Neural cell (in vitro differentiated cells): ENCODE measurements around the gene RAD51B.

Experiments used
- CTCF ChIP-seq: fragments of 450-650 bp; IDR thresholded peaks from 2 replicates; pipeline ENCODE4 v1.5.1; 2014; ENCODE audit warnings: antibody characterized with exemption, mild to moderate bottlenecking, moderate library complexity; ENCODE audit not compliant: poor library complexity, severe bottlenecking
- MXI1 ChIP-seq: fragments of 450-650 bp; conservative IDR thresholded peaks from 2 replicates; pipeline ENCODE4 v1.6.1; 2014; ENCODE audit warnings: antibody characterized with exemption, mild to moderate bottlenecking; ENCODE audit not compliant: poor library complexity, severe bottlenecking
- TAF1 ChIP-seq: IDR thresholded peaks from 2 replicates; pipeline ENCODE4 v1.6.1; 2012; ENCODE audit warnings: low read depth

DNA sequence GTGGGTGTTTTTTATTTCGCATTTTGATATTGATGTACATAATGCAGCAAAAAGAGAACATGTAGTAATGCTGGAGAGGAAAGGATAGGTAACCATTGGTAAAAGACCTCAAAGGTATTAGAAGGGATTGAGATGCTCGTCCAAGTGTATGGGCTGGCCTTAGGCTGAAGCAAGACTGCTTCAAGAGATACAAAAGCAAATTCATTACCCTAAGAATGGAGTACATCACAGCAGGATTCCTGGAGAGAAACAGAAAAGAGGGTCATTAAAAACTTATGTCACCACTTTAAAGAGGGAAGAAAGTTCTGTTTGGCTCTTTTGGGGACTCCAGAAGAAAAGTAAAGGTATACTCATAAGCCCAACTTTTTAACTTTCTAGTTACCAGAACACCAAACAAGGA lies 552.8 kb downstream of the RAD51B start:
- TF ChIP-seq CTCF (no peak), MXI1 (no peak), TAF1 (no peak)
